HG02970 (cell line): ENCODE results near the gene KRT5.

Experiments
- ATAC-seq: cut with Tn5 transposase; IDR thresholded peaks from one replicate; pipeline ENCODE4 v1.9.1; 2021; ENCODE audit warnings: mild to moderate bottlenecking, moderate library complexity, moderate number of reproducible peaks; ENCODE audit not compliant: unreplicated experiment, low FRiP score

KRT5 gene

GRCh38 chr12:52519826-52520662 lies at the start of gene KRT5:
KRT5 (minus strand) TSS chr12:52520394; CDS start chr12:52520296, 98 bp downstream.
- ATAC-seq = no peak

GRCh38 chr12:52568111-52568510 lies 47.9 kb upstream of the KRT5 start:
- no peak for ATAC-seq

DNA sequence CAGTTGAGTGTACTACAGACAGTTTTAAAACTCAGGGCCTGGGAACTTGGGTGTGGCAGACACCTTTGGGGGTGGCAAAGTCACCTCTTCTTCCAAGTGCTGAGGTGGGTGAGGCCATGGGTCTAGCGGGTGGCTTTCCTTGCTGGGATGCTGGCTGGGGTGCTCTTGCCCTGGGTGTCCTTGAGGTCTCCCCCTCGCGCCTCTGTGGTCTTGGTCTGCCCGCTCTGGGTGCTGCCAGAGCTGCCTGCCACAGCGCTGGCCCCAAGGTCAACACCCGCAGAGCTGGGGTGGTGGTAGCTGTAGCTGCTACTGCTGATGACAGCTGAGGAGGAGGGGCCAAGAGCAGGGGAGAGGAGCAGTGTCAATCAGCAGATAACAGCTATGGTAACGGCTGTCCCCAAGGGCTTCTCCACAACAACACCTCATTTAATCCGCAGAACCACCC lies 46.7 kb upstream of the KRT5 start:
- ATAC-seq = no peak

GRCh38 chr12:52564582-52564981 lies 44.4 kb upstream of the KRT5 start:
- ATAC-seq = no peak

DNA sequence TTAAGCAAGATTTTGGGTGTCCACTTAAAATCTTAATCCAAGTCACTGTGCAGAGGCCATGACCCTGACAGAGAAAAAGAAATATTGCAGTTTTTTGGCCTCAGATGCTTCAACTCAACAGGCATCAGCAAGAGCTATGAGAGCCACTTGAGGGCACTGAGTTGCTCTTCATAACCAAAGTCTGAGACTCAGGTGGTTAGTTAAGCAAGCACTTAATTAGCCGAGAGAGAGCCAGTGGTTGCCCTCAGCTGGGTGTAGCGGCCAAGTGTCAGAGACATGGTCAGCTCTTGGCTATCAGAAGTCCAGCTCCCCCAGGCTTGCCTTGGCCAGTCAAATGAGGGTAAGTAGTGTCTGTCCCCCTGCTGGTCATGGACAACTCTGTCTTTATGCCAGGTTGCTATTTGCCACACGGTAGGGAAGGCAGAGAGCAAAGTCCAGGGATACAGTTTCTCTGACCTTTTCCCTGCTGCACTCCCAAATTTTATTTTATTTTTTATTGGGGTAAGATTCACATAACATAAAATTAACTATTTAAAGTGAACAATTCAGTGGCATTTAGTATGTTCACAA lies 41.8 kb upstream of the KRT5 start:
- ATAC-seq = no peak

- ATAC-seq = no peak
Observed at GRCh38 chr12:52559979-52560378, 39.8 kb upstream of the KRT5 start.

- no peak for ATAC-seq
Observed at GRCh38 chr12:52558781-52559445, 38.7 kb upstream of the KRT5 start.

DNA sequence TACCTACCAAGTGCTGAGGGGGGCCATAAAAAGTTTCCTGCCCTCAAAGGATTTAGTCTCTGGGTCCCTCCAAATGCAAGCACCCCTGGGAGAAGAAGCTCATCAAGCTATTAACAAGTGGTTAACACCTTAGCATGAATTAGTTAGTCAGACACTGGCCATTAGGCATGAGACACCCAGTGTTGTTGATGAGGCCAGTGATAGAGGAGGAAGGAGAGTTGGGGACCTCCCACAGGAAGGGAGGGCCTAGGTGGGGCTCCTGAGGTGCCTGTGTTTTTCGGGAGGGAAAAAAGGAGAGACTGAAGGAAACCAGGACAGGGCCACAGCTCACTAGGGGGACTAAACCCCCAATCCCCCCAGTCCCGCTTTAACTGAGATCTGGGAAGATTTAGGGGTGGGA lies 37.3 kb upstream of the KRT5 start:
- ATAC-seq = no peak

- ATAC-seq = no peak
Observed at GRCh38 chr12:52555577-52555976, 35.4 kb upstream of the KRT5 start.

DNA sequence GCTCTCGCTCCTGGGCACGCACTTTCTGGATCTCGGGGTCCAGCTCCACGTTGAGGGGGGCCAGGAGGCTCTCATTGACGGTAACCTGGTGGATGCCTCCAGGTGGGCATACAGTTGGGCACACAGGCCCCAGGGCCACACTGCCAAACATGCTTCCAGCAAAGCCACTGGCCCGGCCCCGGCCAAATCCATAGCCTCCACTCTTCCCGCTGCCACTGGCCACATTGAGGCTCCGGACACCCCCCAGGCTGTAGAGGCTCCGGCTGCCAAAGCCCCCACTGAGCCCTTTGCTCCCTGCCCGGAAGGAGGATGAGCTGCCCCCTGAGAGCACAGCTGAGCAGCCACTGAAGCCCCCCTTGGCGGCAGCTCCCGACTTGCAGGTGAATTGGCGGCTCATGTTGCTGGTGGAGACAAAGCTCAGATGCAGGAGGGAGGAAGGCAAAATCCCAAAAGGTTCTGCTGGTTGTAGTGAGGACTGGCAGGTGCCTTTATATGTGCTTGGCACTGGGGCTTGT lies 32.5 kb upstream of the KRT5 start, which contains the start of gene KRT71:
KRT71 (minus strand) TSS at position 465 of the 515 bp plus-strand sequence; CDS start at position 397, 68 bp downstream.
- ATAC-seq = no peak

DNA sequence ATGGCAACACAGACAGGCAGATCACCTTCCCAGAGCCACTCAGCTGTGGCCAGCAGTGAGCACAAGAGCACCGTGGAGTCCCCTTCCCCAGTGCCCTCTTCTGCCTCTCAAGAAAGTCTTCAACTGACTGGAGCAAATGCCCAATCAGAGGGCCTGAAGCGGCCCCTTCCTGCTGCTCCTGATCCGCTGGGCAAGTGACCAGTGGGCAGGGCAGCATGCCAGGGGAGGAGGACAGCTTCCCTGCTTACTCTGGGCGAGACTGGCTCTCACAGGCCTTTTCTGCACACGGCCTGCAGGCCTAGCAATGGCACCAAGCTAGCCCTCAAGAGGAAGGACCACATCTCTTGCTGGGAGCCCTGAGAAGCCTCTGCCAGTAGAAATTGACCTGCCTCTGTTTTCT lies 31.9 kb upstream of the KRT5 start:
- ATAC-seq = no peak

DNA sequence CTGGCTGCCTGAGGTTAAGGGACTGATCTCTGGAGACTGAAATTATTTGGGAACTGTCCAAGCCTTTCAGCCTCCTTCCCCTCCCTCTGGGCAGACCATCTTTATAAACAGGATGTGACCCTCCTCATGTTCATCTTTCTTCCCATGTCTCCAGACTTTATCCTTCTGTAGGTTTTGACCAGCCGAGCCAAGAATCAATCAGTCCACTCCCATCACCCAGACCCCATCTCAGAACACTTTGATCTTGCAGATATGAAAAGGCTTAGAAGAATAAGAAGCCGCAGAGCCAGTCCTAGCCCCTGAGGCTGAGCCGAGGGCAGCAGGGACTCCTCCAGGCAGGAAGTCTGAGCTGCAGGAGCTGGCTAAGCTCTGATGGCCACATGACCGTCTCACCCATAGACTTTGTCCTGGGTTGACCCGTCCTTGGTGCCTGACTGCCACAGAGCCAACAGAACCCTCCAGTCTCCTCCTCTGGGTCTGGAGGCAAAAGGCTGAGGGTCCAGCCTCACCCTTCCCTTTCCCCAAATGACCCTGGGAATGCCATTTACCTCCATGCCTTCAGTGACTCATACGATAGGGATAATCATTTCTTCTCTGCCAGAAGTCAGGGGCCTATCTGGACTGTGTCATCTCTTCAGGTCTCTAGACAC lies 31.1 kb upstream of the KRT5 start:
- no peak for ATAC-seq

DNA sequence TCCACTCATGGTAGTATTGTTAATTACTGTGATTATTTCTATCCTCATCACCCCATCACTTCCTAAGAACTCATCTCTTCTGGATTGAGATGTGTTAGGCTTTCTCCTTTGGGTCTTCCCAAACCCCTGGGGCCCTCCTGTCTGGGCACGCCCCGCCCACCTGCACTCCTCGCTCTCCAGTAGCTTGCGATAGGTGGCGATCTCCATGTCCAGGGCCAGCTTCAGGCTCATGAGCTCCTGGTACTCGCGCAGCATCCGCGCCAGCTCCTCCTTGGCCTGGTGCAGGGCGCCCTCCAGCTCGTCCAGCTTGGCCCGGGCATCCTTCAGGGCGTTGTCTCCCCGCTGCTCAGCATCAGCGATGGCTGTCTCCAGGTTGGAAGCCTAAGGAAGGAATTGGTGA lies 25.9 kb upstream of the KRT5 start:
- no peak for ATAC-seq

GRCh38 chr12:52543985-52544883 lies 24.0 kb upstream of the KRT5 start:
- ATAC-seq = no peak

DNA sequence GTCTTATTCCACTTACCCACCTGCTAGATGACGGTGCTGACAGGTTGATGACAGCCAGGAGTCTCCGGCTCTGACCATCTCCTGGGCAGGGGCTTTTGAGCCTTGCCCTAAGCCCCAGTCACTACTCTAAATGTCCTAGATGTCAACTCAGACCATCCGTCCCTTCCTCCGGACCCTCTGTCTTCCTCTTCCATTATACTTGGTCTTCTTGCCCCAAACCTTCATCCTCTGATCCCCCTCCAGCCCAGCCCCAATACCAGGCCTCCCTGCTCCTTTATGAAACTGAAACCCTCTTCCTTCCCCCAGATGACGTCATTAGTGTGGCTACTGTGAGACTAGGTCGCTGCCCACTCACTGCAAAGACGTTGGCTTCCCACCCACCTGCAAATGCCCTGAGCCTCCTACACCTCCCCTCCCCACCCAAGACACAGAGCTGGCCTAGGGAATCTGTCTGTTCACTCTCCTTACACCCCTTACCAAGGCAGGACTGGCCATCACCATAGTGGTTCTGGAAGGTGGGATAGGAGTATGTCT lies 22.7 kb upstream of the KRT5 start:
- no peak for ATAC-seq

DNA sequence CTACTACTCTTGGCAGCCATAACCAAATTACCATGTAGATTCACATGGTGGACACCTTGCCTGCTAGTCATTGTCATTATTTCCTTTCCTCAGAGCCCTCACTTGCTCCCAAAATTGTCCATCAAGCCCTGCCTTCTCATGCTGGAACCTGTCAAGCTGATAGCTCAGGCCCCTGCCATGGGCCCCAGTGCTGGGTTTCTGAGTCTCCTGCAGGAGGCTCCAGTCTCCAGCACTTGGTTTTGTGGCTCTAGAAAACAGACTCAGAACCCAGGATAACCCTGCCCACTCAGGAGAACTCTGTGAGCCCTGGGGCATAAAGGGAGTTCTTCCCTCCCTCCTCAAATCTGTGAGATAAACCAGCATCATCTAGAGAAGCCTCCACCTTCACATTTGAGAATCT lies 22.0 kb upstream of the KRT5 start:
- no peak for ATAC-seq

- no peak for ATAC-seq
Observed at GRCh38 chr12:52541709-52542108, 21.5 kb upstream of the KRT5 start.

GRCh38 chr12:52540531-52540930 lies 20.3 kb upstream of the KRT5 start:
- no peak for ATAC-seq

- ATAC-seq = no peak
Observed at GRCh38 chr12:52539821-52540173, 19.6 kb upstream of the KRT5 start.
